PC-9 (cell line): ENCODE data around the gene IFITM10. TPM values are rescaled to one million over a fixed set of nuclear protein-coding genes. Genes with fewer than 3 reads are reported as not detected.

Source experiments
- BruUV-seq: library from RNA; stranded (reverse); fragments of 400-500 nt; replicated peaks from 2 replicates; lab custom pipeline; 2021; lab: Mats Ljungman, UMichigan
- CTCF ChIA-PET: fragments of 300-600 bp; sonication (Branson Sonifier 250); formaldehyde crosslinking; loops from one replicate; lab custom pipeline; 2022; ENCODE audit warnings: antibody characterized with exemption; lab: Charles Lee
- POLR2A ChIA-PET: fragments of 300-600 bp; sonication (Branson Sonifier 250); formaldehyde crosslinking; loops from one replicate; lab custom pipeline; 2022; ENCODE audit warnings: antibody characterized with exemption; ENCODE audit not compliant: unreplicated experiment; lab: Charles Lee
- DNase-seq, 2 experiments: peaks; one replicate each; pipeline versions ENCODE4 v3.0.0 to v3.0.0-alpha.2; 2015 to 2022; ENCODE audit warnings: mixed read lengths in 1 of 2
- H2AFZ ChIP-seq: fragments of 200-600 bp; sonication (generic); 2 replicates; pipeline ENCODE4 v1.8.1; 2017; ENCODE audit warnings: antibody characterized with exemption
- H3F3A ChIP-seq: fragments of 200-600 bp; sonication (generic); 2 replicates; pipeline ENCODE4 v1.8.1; 2017; ENCODE audit warnings: antibody characterized with exemption, mild to moderate bottlenecking, low read depth; ENCODE audit not compliant: insufficient read depth
- H3K27ac ChIP-seq: fragments of 200-600 bp; sonication (generic); 2 replicates; pipeline ENCODE4 v1.6.1; 2016; ENCODE audit warnings: mixed run types
- H3K27me3 ChIP-seq: fragments of 200-600 bp; sonication (generic); 2 replicates; pipeline ENCODE4 v1.6.1; 2016; ENCODE audit warnings: low read depth, mixed run types; ENCODE audit not compliant: insufficient read depth
- H3K36me3 ChIP-seq: fragments of 200-600 bp; sonication (generic); 2 replicates; pipeline ENCODE4 v1.6.1; 2016; ENCODE audit warnings: low read depth, mixed run types
- H3K4me1 ChIP-seq: fragments of 200-600 bp; sonication (generic); replicated peaks from 2 replicates; pipeline ENCODE4 v1.6.1; 2016; ENCODE audit warnings: mixed run types; ENCODE audit not compliant: insufficient read depth
- H3K4me2 ChIP-seq: fragments of 200-600 bp; sonication (generic); 2 replicates; pipeline ENCODE4 v1.6.1; 2017; ENCODE audit warnings: mixed run types
- H3K4me3 ChIP-seq: fragments of 200-600 bp; sonication (generic); 2 replicates; pipeline ENCODE4 v1.6.1; 2016; ENCODE audit warnings: mixed run types
- H3K79me2 ChIP-seq: fragments of 200-600 bp; sonication (generic); 2 replicates; pipeline ENCODE4 v1.6.1; 2017; ENCODE audit warnings: low read depth, mixed run types
- H3K9me2 ChIP-seq: fragments of 200-600 bp; sonication (generic); 2 replicates; pipeline ENCODE4 v1.8.1; 2017; ENCODE audit warnings: mild to moderate bottlenecking; ENCODE audit not compliant: insufficient read depth
- H3K9me3 ChIP-seq: fragments of 200-600 bp; sonication (generic); 2 replicates; pipeline ENCODE4 v1.8.1; 2016; ENCODE audit warnings: low read depth; ENCODE audit not compliant: insufficient read depth
- H4K20me1 ChIP-seq: fragments of 200-600 bp; sonication (generic); 2 replicates; pipeline ENCODE4 v1.8.1; 2017; ENCODE audit not compliant: insufficient read depth
- EZH2 ChIP-seq: fragments of 200-600 bp; sonication (generic); IDR thresholded peaks from 2 replicates; pipeline ENCODE4 v1.8.0; 2017; ENCODE audit warnings: antibody characterized with exemption, low read depth
- intact Hi-C: fragments of 100-400 bp; cut with micrococcal nuclease; formaldehyde crosslinking; loops from one replicate; pipeline ENCODE4 v1.10.0; 2022; ENCODE audit not compliant: unreplicated experiment
- total RNA-seq: library from RNA; stranded (reverse); gene quantifications from 2 replicates; pipeline ENCODE4 v1.2.3, GENCODE V29; 2021
- TF ChIP-seq, protein P1 (sequence below): fragments of 200-600 bp; sonication (generic); conservative IDR thresholded peaks from 2 replicates; pipeline ENCODE4 v1.6.1; 2017; ENCODE audit warnings: mixed run types, antibody characterized with exemption, mild to moderate bottlenecking, moderate library complexity

Gene IFITM10
- total RNA-seq, 1 experiment from 2014 or later, result 5.5 TPM

DNA sequence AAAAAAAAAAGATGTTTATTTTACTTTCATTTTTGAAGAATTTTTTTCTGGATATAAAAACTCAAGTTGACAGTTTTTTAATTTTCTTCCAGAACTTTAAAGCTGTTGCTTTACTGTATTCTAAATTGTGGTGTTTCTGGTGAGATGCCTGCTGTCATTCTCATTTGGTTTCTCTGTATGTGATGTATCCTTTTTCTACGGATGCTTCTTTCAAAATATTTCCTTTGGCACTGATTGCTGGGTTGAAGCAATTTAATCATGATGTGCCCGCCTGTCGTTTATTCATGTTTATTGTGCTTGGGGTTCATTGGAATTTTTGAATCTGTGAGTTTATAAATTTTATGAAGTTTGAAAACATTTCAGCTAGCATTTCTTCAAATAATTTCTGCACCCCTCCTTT is 42.7 kb upstream of the IFITM10 start:
- ChIA-PET CTCF (no interaction called here), POLR2A (interaction anchor here (0.6 to 0.7 kb wide), 2 partner anchors 16 to 156 kb away, joined by 5 to 36 read pairs; no protein-coding TSS in a partner anchor)
- H3K4me3 ChIP-seq, result no peak overlapping the region
- TF ChIP-seq, protein P1, sequence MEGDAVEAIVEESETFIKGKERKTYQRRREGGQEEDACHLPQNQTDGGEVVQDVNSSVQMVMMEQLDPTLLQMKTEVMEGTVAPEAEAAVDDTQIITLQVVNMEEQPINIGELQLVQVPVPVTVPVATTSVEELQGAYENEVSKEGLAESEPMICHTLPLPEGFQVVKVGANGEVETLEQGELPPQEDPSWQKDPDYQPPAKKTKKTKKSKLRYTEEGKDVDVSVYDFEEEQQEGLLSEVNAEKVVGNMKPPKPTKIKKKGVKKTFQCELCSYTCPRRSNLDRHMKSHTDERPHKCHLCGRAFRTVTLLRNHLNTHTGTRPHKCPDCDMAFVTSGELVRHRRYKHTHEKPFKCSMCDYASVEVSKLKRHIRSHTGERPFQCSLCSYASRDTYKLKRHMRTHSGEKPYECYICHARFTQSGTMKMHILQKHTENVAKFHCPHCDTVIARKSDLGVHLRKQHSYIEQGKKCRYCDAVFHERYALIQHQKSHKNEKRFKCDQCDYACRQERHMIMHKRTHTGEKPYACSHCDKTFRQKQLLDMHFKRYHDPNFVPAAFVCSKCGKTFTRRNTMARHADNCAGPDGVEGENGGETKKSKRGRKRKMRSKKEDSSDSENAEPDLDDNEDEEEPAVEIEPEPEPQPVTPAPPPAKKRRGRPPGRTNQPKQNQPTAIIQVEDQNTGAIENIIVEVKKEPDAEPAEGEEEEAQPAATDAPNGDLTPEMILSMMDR, result no peak
- TF ChIP-seq EZH2, result no peak
- peaks cover 8% of the 10 kb centered on the region; the same call in 1 of the 2 replicates for H3K4me1 ChIP-seq
- H3K9me3 ChIP-seq, result no peaks in the 10 kb centered on the region
- H2AFZ ChIP-seq, result no peak overlapping the region
- no peaks in the 10 kb centered on the region for H4K20me1 ChIP-seq
- no peaks in the 10 kb centered on the region for H3K36me3 ChIP-seq
- no peaks in the 10 kb centered on the region for H3K9me2 ChIP-seq
- intact Hi-C loops, result no loop called here
- no peaks in the 10 kb centered on the region for H3K79me2 ChIP-seq
- no peaks in the 10 kb centered on the region for H3K27me3 ChIP-seq
- DNase-seq, result no peak
- BruUV-seq, result no TSS peak
- H3K4me2 ChIP-seq, result no peak overlapping the region
- H3K27ac ChIP-seq, result no peak overlapping the region
- H3F3A ChIP-seq, result no peaks in the 10 kb centered on the region

DNA sequence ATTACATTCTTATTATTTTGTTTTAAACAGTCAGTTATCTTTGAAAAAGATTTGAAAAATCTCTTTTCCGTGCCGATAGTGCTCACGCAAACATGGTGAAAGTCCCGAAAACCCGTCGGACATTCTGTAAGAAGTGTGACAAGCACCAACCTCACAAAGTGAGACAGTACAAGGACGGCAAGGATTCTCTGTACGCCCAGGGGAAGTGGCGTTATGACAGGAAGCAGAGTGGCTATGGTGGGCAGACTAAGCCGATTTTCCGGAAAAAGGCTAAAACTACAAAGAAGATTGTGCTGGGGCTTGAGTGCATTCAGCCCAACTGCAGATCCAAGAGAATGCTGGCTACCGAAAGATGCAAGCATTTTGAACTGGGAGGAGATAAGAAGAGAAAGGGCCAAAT is 42.1 kb upstream of the IFITM10 start:
- H3K9me3 ChIP-seq, result no peaks in the 10 kb centered on the region
- intact Hi-C loops, result no loop called here
- H3K9me2 ChIP-seq, result no peaks in the 10 kb centered on the region
- no TSS peak for BruUV-seq
- H3K36me3 ChIP-seq, result no peaks in the 10 kb centered on the region
- H4K20me1 ChIP-seq, result no peaks in the 10 kb centered on the region
- no peak overlapping the region for H3K4me3 ChIP-seq
- H3K4me2 ChIP-seq, result no peak overlapping the region
- peaks cover 8% of the 10 kb centered on the region; the same call in 1 of the 2 replicates for H3K4me1 ChIP-seq
- H3K27ac ChIP-seq, result no peak overlapping the region
- H3K79me2 ChIP-seq, result no peaks in the 10 kb centered on the region
- no peak for DNase-seq
- TF ChIP-seq, protein P1, result no peak
- TF ChIP-seq EZH2, result no peak
- no peaks in the 10 kb centered on the region for H3F3A ChIP-seq
- ChIA-PET CTCF (no interaction called here), POLR2A (interaction anchor here (0.7 kb wide), 1 partner anchor 16 kb away, joined by 36 read pairs; no protein-coding TSS in a partner anchor)
- no peaks in the 10 kb centered on the region for H3K27me3 ChIP-seq
- no peak overlapping the region for H2AFZ ChIP-seq

DNA sequence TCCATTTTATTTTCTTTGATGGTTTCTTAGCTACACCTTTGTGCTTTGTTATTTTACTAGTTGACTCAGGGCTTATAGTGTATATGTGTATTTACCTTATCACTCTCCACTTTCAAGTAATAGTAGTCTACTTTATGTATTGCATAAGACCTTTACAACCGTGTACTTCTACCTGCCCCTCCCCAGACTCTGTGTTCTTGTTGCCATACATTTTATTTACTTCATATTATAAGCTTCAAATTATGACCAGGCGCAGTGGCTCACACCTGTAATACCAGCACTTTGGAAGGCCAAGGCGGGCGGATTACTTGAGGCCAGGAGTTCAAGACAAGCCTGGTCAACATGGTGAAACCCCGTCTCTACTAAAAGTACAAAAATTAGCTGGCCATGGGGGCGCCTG is 41.5 kb upstream of the IFITM10 start:
- no peak for DNase-seq

More for the DNA sequence above, 41.5 kb upstream of the IFITM10 start:
- Histone ChIP-seq H3K9me2 (no peaks in the 10 kb centered on the region), H3K36me3 (no peaks in the 10 kb centered on the region), H3K79me2 (no peaks in the 10 kb centered on the region), H3K9me3 (no peaks in the 10 kb centered on the region), H3F3A (no peaks in the 10 kb centered on the region), H3K27ac (no peak overlapping the region), H4K20me1 (no peaks in the 10 kb centered on the region), H3K27me3 (no peaks in the 10 kb centered on the region), H3K4me3 (no peak overlapping the region), H3K4me1 (peaks cover 8% of the 10 kb centered on the region; the same call in 1 of the 2 replicates), H2AFZ (no peak overlapping the region), H3K4me2 (no peak overlapping the region)
- TF ChIP-seq EZH2, result no peak
- TF ChIP-seq, protein P1, result no peak
- intact Hi-C loops, result no loop called here
- no TSS peak for BruUV-seq
- POLR2A ChIA-PET, result interaction anchor here (0.6 kb wide), 1 partner anchor 156 kb away, joined by 3 read pairs; no protein-coding TSS in a partner anchor
- CTCF ChIA-PET, result no interaction called here
